GM18498 (cell line): ENCODE results near the gene DNAJB5.

Source experiments
- ATAC-seq: cut with Tn5 transposase; IDR thresholded peaks from one replicate; pipeline ENCODE4 v1.9.1; 2021; ENCODE audit warnings: mild to moderate bottlenecking, moderate library complexity; ENCODE audit not compliant: unreplicated experiment

Gene DNAJB5

DNA sequence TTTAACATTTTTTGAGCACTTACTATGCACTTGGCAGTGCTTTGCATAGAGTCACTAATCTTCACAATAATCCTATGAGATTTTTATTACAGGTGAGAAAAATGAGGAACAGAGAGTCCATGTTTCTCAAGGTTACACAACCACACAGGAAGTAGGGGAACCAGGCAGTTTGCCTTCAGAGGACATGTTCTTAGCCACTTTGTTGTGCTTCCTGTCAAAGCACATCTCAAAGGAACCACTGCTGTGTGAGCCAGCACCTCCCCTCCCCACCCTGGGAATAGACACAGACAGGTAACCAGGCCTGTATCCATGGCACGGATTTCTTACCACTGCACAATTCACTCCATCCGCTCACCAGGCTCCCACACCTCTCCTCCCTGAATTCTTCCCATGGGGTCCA lies 6.3 kb upstream of the DNAJB5 start:
- ATAC-seq = no peak

DNA sequence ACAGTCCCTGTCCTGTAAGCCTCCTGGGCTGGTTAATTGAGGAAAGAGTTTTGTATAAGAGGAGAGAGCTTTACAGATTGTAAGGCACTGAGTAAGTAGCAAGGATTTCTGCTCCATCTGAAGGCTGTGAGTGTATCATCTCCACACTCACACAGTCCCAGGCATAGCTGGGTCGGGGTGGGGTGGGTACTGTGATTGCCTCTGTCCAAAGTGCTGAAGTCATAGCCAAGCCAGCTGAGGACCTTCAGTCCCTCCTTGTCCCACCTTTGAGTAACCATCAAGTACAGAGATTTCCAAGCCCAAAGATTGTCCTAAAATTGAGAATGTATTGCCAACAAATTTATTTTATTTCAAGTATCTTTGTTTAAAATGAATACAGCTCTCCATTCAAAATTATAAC lies 5.5 kb upstream of the DNAJB5 start:
- ATAC-seq = no peak

DNA sequence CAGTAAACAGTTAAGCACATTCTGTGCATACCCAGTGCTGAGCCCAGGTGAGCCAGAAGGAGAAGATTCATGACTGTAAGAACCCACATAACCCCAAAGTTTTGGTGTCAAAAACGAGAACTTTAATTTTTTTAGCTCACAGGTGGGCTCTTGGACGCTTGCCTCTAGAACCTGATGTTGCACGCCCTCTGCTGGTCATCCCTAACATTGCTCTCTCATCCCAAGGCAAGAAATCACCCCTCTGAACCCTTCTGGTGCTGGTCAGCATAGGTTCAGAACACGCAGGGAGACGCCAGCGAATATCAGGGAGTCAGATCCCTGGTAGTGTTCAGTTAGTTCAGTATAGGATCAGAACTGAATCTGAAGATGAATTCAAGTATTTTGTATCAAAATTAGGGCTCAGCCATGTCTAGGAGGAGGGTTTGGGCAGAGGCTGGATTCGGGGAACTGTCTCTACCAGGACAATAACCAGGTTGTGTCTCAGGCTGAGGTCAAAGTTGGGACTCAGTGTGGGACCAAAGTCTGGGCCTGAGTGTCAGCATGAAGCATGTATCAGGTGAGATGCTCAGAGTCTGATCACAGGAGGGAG lies 4.1 kb upstream of the DNAJB5 start:
- ATAC-seq = no peak

DNA sequence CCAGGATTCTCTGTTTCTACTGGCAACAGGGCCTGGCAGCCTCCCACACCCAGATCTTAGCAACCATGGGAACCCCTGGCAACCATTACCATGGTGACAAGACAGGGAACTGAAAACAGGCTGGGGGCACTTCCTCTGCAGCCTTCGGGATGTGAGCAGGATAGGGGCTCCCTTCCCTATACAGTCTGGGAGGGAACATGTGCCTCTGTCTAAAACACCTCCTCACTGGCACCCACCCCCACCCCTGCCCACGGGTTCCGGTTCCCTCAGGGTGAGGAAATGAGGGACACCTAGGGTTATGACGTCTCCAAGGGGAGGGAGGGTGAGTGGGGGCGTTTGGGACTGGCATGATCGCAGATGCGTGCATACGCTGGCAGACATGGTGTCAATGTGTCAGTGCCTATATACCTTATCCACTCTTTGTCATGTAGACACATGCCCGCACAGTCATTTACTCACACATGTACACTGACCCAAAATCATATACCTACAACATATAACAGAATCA lies 3.0 kb upstream of the DNAJB5 start:
- no peak for ATAC-seq

DNA sequence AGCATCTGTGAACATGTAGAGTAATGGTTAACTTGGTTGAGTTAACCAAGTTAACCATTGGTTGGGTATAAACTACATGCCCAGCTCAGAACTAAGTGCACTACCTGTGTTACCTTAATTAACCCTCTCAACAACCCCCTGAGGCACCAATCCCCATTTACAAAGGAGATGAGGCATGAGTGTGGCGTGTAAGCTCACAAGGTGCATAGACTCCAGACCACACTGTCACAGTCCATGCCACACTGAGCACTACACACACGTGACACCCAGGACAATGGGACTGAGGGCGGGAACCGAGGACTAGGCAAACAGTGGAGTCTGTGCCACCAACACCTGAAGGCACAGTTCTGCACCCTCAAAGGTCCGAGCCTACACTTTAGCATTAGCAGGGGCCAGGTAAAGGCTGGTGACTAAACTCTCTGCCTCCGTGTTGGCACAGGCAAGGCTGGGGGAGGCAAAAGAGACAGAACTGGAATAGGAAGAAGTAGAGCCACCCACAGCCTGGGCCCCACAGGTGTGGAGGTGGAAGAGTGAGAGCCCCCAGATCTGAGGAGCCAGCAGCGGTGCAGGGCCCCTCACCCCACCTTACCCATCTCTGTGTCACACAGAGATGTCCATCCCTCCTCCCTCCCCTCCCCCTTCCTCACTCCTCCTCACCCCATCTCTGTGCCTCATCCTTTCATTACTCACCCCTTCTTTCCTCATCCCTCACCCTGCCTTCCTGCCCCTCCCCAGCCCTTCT lies 2.2 kb upstream of the DNAJB5 start:
- no peak for ATAC-seq

DNA sequence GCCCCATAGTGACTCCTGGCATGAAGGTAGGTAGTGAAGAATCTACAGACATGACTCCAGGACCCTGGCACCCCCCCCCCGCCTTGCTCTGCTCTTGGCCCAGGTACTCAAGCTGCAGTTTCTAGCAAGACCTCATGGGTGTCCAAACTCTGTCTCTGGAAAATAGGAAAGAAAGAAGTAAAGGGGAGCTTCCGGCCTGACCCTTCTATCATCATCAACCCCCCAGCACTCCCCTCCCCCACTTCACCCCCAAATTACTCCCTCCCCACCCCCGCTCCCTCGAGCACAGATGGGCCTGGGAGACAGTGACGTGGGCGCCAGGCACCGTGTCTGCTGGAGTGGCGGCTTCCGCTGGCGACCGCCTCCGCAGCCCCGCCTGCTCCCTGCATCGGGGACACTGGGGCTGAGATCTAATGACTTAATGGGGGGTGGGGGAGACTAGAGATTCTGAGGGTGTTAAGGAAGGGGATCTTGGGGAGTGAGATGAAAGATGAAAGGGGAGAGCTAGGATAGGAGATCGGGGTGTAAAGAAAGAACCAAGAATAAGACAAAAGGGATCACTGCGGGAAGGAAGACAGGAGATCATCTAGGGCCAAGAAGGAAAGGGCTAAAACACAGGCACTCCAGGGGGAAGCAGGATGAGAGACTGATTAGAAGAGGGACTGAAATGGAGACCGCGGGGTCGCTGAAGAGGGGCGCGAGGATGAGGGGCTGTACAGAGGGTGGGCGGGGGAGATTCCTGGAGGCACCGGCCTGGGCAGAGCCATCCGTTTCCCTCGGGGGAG lies 1.1 kb upstream of the DNAJB5 start:
- no peak for ATAC-seq

DNA sequence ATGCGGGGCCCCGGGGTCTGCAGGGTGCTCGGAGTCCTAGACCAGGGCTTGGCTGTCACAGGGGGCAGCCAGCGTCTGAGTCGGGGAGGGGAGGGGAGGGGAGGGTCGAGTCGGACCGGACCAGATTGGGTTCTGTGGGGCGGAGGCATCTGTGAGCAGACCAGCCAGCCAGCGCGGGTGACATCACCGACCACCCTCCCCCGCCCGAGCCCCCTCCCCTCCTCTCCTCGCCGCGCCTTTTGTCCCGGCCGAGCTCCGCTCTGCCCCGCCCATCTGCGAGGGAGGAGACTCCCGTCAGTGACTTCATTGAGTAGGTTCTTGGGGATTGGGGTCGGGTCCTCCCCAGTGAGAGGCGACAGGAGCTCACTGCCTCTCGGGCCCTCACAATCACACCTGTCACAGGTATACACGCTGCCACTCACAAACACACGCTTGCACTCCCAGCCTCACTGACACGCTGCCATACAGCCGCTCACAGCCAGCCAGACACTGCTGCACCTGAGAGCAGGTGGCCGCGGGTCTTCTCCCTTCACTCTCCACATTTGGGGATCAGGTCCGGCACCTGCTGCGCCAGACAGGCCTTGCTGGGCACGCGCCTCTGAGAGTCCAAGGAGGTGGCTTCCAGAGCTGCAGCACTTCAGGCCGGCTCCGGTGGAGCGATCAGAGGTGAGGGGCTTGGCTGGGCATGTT lies 546 bp downstream of the DNAJB5 start:
- no peak for ATAC-seq

DNA sequence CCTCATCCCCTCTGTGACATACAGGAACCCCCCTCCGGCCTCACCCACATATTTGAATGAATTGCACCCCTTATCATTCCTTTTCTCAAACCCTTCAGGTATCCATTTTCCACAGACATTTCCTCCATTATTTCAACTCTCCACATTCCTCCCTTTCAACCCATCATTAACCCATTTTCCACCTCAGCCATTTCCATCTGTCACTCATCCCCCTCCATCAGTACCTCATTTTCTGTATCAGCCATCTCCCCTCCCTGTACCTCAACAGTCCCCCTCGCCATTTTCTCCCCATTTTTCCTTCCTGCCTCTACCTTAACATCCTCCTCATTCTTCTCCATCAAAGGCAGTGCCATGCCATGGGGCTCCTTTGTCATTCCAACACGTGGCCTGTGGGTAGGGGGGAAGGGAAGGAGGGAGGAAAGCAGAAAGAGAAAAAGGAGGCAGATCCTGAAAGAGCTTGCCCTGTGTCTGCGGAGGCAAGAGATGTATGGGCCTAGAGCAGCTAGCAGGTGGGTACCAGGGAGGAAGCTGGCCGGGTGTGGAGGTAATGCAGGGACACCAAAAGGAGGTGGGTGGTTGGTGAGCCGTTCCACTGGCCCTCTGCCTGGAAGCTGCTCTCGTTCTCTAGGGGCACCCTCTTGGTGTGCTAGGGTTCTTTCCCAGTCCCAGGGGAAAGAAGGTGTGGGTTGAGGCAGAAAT lies 1.5 kb downstream of the DNAJB5 start:
- ATAC-seq = no peak

DNA sequence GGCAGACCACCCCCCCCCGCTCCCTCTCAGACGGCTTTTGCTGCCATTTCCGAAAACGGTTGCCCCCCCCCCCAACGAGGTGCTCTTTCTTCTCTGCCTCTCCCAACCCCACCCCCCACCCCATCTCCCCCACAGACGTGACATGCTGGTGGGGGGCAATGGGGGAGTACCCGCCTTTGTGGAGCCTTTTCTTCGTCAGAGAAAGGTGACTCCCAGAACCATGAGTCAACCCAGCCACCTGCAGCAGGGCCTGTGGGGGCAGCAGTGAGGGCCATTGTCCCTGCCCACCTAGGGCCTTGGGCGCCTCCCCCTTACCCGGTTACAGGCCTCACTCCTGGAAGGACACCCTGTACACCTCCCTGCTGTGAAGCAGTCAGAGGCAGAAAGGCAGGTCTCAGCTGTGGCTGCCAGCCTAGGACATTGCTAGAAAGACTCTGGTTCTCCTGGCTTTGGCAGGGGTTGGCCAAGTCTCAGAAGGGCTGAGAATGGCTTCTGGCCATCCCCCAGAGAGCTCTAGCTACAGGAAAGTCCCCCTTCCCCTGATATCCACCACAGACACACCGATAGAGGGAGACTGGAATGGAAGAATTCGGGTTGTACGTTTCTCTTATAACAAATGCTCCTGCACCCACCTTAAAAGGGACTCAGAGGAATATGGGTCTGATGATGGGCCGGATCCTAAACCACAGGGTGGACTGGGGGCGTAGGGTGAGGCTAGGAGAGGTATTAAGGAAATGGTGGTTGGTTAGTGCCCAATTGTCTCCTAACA lies 2.2 kb downstream of the DNAJB5 start:
- no peak for ATAC-seq

DNA sequence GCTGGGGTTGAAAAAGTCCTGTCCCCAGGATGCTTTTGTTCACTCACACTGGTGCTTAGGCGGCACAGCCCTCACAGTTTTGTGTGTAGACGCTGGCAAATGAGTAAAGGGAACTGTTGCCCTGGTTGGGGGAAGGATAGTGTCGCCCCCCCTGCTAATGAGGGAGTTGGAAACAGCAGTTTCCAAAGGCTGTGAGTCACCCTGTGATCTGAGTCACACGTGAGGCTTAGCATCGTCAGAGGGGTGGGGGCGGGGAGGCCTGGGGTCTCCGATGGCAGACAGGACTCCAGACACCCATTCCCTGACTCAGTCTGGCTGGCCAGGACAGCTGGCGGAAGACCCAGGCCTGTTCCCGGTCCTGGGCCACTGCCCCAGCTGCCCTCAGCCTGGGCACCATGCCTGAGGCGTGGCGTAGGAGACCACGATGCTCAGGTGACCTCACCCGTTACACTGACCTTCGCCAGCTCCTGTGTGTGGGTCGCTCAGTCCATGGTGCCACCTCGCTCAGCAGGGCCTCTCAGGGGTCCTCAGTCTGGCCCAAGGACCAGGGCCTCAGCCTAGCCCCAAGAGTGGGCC lies 2.9 kb downstream of the DNAJB5 start:
- no peak for ATAC-seq

DNA sequence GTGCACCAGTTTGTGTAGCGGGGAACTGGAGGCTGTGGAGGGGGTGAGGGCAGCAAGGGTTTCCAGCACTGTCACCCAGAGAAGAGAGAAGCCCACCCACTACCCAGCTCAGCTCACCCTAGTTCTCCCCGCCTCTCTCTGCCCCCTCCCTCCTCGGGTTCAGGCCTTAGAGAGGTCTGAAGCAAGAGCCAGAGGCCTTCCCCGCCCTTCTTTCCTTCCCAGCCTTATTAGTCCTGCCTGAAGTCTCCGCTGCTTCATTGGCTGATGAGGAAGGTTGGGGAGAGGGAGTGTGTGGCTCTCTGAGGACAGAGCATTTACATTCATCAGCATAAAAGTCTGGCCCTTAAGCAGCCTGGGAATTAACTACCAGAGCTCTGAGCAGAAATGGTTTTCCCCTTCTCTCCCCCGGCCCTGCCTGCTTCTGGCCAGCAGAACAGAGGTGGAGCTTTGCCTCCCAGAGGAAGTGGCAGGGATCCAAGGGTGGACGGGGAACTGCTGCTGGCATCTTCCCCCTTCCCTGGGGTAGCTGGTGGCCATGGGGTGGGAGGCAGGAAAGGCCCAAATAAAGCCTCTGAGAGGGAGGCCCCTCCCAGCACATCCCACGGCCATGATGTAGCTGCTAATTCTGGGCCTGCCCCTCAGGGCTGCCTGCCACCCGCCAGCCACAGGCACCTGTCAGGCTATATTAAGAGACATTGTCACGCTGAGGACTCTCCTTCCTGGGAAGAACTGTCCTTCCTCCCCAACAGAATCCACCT lies 4.1 kb downstream of the DNAJB5 start:
- no peak for ATAC-seq

DNA sequence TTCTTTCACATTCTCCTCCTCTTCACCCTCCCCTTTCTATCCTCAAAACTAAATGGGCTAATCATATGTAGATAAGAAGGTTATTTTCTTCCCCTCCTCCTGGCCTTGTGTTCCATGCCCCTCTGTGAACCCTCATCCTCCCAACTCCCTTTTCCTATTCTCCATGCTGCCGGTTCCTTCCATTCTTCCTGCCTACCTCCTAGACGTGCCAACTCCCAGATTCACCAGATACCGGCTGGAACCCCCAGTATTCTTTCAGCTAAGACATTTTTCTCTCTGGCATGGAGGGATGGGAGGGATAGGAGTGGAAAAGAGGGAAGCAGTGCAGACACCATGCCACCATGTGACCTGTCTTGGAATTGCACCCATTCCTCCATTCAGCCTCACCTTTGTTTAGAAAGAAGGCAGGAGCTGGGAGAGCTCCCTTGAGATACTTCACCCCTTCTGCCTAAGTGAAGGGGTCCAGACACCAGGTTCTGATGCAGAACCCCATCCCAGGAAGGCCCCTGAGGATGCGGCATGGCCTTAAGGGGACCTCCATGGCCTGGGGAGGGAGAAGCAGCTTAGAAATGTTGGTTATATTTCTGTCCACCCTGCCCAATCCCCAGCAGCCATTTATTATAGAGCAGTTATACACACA lies 4.8 kb downstream of the DNAJB5 start:
- ATAC-seq = no peak

DNA sequence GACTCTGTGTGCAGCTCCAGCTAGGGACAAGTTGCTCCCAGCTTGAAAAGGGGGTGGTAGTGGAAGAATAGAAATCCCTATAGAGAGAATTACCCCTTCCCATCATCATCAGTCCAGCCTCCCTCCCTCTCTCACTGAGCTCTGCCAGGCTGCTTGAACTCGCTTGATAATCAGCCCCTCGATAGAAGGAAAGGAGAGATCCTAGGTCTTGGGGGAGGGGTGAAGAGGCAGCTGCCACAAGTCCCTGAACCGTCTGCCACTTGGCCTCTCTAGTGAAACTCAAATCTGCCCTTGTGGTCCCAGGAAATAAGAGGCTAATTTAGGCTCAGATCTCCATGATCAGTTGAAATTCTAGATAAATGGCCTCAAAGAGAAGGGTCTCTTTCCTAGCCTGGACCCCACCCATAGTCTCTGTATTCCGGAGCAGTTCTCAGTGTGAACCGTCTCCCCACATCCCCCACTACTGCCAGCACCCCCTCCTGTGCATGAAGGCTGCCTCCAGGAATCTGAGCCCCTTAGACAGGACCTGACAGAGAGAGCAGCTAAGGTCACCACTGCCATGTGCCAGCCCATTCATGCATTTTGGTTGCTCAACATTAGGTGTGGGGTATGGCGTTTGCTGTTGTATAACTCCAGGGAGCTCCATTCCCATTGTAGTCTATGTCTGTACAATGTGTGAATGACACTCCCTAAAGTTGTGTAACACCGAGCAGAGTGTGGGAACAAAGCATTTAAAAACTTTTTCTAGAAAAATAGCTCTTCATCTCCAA lies 5.5 kb downstream of the DNAJB5 start:
- ATAC-seq = no peak

DNA sequence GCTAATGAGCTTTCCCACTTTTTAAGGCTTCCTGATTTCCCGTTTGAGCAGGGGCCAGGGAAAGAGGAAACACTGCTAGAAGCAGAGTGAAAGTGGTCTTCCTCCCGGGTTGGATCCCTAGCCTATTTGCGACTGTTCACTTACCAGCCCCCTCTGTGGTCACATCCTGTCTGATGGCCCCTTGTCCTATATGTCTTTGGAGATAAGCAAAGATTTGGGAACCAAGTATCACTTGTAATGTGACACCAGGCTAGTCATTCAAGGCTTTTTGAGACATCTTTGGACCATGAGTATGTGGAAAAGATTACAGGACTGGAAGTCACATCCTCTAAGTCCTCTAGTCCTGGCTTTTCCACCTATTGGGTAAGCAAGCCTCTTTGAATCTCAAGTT lies 6.1 kb downstream of the DNAJB5 start:
- ATAC-seq = no peak

DNA sequence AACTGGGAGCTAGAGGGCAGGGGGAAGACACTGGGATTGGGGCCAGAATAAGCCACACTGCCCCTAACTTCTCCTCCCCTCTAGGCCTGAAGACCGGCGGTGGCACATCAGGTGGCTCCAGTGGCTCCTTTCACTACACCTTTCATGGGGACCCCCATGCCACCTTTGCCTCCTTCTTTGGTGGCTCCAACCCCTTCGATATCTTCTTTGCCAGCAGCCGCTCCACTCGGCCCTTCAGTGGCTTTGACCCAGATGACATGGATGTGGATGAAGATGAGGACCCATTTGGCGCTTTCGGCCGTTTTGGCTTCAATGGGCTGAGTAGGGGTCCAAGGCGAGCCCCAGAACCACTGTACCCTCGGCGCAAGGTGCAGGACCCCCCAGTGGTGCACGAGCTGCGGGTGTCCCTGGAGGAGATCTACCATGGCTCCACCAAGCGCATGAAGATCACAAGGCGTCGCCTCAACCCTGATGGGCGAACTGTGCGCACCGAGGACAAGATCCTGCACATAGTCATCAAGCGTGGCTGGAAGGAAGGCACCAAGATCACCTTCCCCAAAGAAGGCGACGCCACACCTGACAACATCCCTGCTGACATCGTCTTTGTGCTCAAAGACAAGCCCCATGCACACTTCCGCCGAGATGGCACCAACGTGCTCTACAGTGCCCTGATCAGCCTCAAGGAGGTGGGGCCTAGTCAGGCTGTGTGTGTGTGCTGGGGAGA lies 6.8 kb downstream of the DNAJB5 start:
- ATAC-seq = no peak

DNA sequence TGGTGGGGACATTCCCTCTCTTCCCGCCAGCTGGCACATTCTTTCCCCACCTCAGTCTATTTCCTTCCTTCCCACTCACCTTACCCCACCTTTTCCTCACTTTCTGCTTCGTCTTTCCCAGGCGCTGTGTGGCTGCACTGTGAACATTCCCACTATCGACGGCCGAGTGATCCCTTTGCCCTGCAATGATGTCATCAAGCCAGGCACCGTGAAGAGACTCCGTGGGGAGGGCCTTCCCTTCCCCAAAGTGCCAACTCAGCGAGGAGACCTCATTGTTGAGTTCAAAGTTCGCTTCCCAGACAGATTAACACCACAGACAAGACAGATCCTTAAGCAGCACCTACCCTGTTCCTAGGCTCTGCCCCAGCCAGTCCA lies 7.3 kb downstream of the DNAJB5 start:
- no peak for ATAC-seq

DNA sequence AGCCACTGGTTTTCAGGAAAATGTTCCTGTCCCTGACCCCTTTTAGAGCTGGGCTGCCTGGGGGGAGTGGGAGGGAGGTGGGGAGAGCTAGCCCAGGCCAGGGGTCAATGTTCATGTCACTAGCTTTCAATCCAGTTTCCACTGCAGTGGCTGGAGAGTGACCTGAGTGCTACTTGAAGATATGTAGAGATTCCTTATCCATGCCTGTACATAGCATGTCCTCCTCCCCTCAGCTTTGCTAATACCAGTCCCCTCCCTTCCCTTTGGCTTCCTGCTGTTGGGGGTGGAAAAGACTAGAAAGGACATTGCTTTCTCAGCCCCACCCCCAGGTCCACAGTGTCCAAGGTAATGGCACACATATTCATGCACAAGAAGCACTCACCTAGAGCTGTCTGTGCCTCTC lies 7.8 kb downstream of the DNAJB5 start:
- ATAC-seq = no peak
